Liver (tissue), 9 donors: ENCODE results near the gene ZNF484. TPM values are rescaled to one million over a fixed set of nuclear protein-coding genes. Genes with fewer than 3 reads are reported as not detected.
"Not testable (repeated sequence)": the region's sequence is repeated elsewhere in the genome, so short reads cannot be mapped to it uniquely, and the experiment has no call there.

ENCODE experiments used
- DNase-seq: peaks from one replicate; pipeline ENCODE4 v3.0.0-alpha.2; 2017; ENCODE audit warnings: low spot score
- H3K27ac ChIP-seq, 2 donors: one replicate each; pipeline ENCODE4 v1.7.0; 2013; ENCODE audit warnings: inconsistent platforms in 2 of 2, low read length in 2 of 2, control low read depth in 1 of 2, low read depth in 1 of 2, mild to moderate bottlenecking in 1 of 2
- H3K27me3 ChIP-seq, 4 donors: one replicate each; pipeline versions ENCODE4 v1.6.1 to v1.7.0; 2013; ENCODE audit warnings: low read length in 3 of 4, inconsistent platforms in 1 of 4, mild to moderate bottlenecking in 1 of 4, moderate library complexity in 1 of 4; ENCODE audit not compliant: control insufficient read depth in 4 of 4, insufficient read depth in 4 of 4
- H3K36me3 ChIP-seq, 4 donors: one replicate each; pipeline versions ENCODE4 v1.6.1 to v1.7.0; 2013; ENCODE audit warnings: low read length in 3 of 4, mild to moderate bottlenecking in 3 of 4, low read depth in 1 of 4, moderate library complexity in 1 of 4; ENCODE audit not compliant: control insufficient read depth in 4 of 4, insufficient read depth in 3 of 4
- H3K4me1 ChIP-seq, 4 donors: one replicate each; pipeline versions ENCODE4 v1.6.1 to v1.7.0; 2013; ENCODE audit warnings: low read length in 3 of 4, mild to moderate bottlenecking in 3 of 4, moderate library complexity in 1 of 4; ENCODE audit not compliant: control insufficient read depth in 4 of 4, insufficient read depth in 4 of 4
- H3K4me3 ChIP-seq, 3 donors: one replicate each; pipeline versions ENCODE4 v1.6.1 to v1.7.0; 2013; ENCODE audit warnings: low read length in 3 of 3, control low read depth in 1 of 3, low read depth in 1 of 3, mild to moderate bottlenecking in 1 of 3
- H3K9ac ChIP-seq, 2 donors: one replicate each; pipeline ENCODE4 v1.7.0; 2013; ENCODE audit warnings: low read length in 2 of 2, mild to moderate bottlenecking in 2 of 2, moderate library complexity in 2 of 2, control low read depth in 1 of 2, low read depth in 1 of 2
- H3K9me3 ChIP-seq, 4 donors: one replicate each; pipeline versions ENCODE4 v1.6.1 to v1.7.0; 2013; ENCODE audit warnings: low read length in 3 of 4; ENCODE audit not compliant: control insufficient read depth in 4 of 4
- FOXA1 ChIP-seq: IDR thresholded peaks from 2 replicates; pipeline ENCODE4 v1.6.1; 2016; ENCODE audit warnings: antibody characterized with exemption
- FOXA2 ChIP-seq: IDR thresholded peaks from 2 replicates; pipeline ENCODE4 v1.6.1; 2016; ENCODE audit warnings: antibody characterized with exemption
- GABPA ChIP-seq, 2 donors: IDR thresholded peaks in 1 of 2; conservative IDR thresholded peaks in 1 of 2; 2 replicates each; pipeline ENCODE4 v1.6.1; 2016; ENCODE audit warnings: antibody characterized with exemption in 2 of 2, mild to moderate bottlenecking in 1 of 2, moderate library complexity in 1 of 2
- HNF4A ChIP-seq, 2 donors: conservative IDR thresholded peaks; 2 replicates each; pipeline ENCODE4 v1.6.1; 2016; ENCODE audit warnings: antibody characterized with exemption in 2 of 2, mild to moderate bottlenecking in 2 of 2
- RAD21 ChIP-seq, 2 donors: IDR thresholded peaks; 2 replicates each; pipeline ENCODE4 v1.6.1; 2016; ENCODE audit warnings: antibody characterized with exemption in 2 of 2, mild to moderate bottlenecking in 2 of 2
- SP1 ChIP-seq: IDR thresholded peaks from 2 replicates; pipeline ENCODE4 v1.6.1; 2018; ENCODE audit warnings: antibody characterized with exemption, mild to moderate bottlenecking
- TAF1 ChIP-seq: conservative IDR thresholded peaks from 2 replicates; pipeline ENCODE4 v1.6.1; 2016; ENCODE audit warnings: antibody characterized with exemption, mild to moderate bottlenecking
- YY1 ChIP-seq: IDR thresholded peaks from 2 replicates; pipeline ENCODE4 v1.6.1; 2016; ENCODE audit warnings: antibody characterized with exemption, mild to moderate bottlenecking
- ZBTB33 ChIP-seq: IDR thresholded peaks from 2 replicates; pipeline ENCODE4 v1.6.1; 2016; ENCODE audit warnings: antibody characterized with exemption
- WGBS: extraction: QIAGEN DNeasy Blood & Tissue Kit; methylation state at CpG from one replicate; pipeline ENCODE4 v1.1.7; 2013; 5-methylcytosine and 5-hydroxymethylcytosine counted together
- polyA plus RNA-seq, 2 donors: library from polyadenylated mRNA; stranded (reverse) in 1 of 2; unstranded in 1 of 2; fragments of 200-250 nt in 1 of 2; fragments of >200 nt in 1 of 2; fragmentation: Nextera tagmentation in 1 of 2; extraction: Ambion mirVana in 1 of 2; gene quantifications; one replicate each; pipeline versions ENCODE4 v1.2.1 to v1.2.3, GENCODE V29; 2013 to 2015
- total RNA-seq, 2 donors: library from RNA; depleted of rRNA; stranded (reverse); fragments of >200 nt; gene quantifications; one replicate each; pipeline ENCODE4 v1.2.3, GENCODE V29; 2014
- TF ChIP-seq, protein P1 (sequence below): IDR thresholded peaks from 2 replicates; pipeline ENCODE4 v1.6.1; 2016; ENCODE audit warnings: antibody characterized with exemption, mild to moderate bottlenecking
- TF ChIP-seq, protein P2 (sequence below): fragments of 150-350 bp; IDR thresholded peaks from 2 replicates; pipeline ENCODE4 v1.5.1; 2017; ENCODE audit warnings: improper control_type of control experiment, low read depth, low read length; ENCODE audit not compliant: missing input control
- donor health status: healthy.
- donor health status: healthy.
- donor health status: healthy.
- donor health status: healthy.
- donor health status: healthy.

The ZNF484 gene
- total and polyA plus RNA-seq, 4 donors, result 0.83 to 7.2 (median 3.7) TPM

- not testable (repeated sequence) for H3K9me3 ChIP-seq, DNase-seq, H3K9ac ChIP-seq, H3K36me3 ChIP-seq, H3K4me3 ChIP-seq, H3K4me1 ChIP-seq, H3K27ac ChIP-seq, H3K27me3 ChIP-seq
- 95% methylated on average over 6 of the region's 6 CpGs for WGBS
Observed at GRCh38 chr9:92893916-92894610, 16.2 kb upstream of the ZNF484 start.

GRCh38 chr9:92892276-92892675 lies 14.4 kb upstream of the ZNF484 start:
- WGBS, result 70% methylated on average over 4 of the region's 4 CpGs
- not testable (repeated sequence) for H3K9me3 ChIP-seq, DNase-seq, H3K27me3 ChIP-seq, H3K9ac ChIP-seq, H3K27ac ChIP-seq, H3K4me3 ChIP-seq, H3K4me1 ChIP-seq, H3K36me3 ChIP-seq
- TF ChIP-seq HNF4A (conservative IDR thresholded peaks at IDR 0.05), result peak; percentile 26 to 46

GRCh38 chr9:92890761-92891160 lies 12.9 kb upstream of the ZNF484 start:
- no peak for DNase-seq
- Histone ChIP-seq H3K9ac (no peak overlapping the region), H3K27ac (no peak overlapping the region), H3K9me3 (no peaks in the 10 kb centered on the region), H3K27me3 (no peaks in the 10 kb centered on the region), H3K4me3 (no peak overlapping the region), H3K36me3 (no peaks in the 10 kb centered on the region), H3K4me1 (no peaks in the 10 kb centered on the region)
- TF ChIP-seq SP1, result no peak
- no peak for TF ChIP-seq ZBTB33
- TF ChIP-seq HNF4A (conservative IDR thresholded peaks at IDR 0.05), result no peak
- TF ChIP-seq FOXA1, result no peak
- no peak for TF ChIP-seq YY1
- TF ChIP-seq GABPA (IDR thresholded peaks at IDR 0.05 in 1 of 2, conservative IDR thresholded peaks at IDR 0.05 in 1 of 2), result no peak
- TF ChIP-seq TAF1, result no peak
- no peak for TF ChIP-seq RAD21 (IDR thresholded peaks at IDR 0.05)
- TF ChIP-seq, protein P1, sequence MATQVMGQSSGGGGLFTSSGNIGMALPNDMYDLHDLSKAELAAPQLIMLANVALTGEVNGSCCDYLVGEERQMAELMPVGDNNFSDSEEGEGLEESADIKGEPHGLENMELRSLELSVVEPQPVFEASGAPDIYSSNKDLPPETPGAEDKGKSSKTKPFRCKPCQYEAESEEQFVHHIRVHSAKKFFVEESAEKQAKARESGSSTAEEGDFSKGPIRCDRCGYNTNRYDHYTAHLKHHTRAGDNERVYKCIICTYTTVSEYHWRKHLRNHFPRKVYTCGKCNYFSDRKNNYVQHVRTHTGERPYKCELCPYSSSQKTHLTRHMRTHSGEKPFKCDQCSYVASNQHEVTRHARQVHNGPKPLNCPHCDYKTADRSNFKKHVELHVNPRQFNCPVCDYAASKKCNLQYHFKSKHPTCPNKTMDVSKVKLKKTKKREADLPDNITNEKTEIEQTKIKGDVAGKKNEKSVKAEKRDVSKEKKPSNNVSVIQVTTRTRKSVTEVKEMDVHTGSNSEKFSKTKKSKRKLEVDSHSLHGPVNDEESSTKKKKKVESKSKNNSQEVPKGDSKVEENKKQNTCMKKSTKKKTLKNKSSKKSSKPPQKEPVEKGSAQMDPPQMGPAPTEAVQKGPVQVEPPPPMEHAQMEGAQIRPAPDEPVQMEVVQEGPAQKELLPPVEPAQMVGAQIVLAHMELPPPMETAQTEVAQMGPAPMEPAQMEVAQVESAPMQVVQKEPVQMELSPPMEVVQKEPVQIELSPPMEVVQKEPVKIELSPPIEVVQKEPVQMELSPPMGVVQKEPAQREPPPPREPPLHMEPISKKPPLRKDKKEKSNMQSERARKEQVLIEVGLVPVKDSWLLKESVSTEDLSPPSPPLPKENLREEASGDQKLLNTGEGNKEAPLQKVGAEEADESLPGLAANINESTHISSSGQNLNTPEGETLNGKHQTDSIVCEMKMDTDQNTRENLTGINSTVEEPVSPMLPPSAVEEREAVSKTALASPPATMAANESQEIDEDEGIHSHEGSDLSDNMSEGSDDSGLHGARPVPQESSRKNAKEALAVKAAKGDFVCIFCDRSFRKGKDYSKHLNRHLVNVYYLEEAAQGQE, result no peak
- TF ChIP-seq, protein P2, sequence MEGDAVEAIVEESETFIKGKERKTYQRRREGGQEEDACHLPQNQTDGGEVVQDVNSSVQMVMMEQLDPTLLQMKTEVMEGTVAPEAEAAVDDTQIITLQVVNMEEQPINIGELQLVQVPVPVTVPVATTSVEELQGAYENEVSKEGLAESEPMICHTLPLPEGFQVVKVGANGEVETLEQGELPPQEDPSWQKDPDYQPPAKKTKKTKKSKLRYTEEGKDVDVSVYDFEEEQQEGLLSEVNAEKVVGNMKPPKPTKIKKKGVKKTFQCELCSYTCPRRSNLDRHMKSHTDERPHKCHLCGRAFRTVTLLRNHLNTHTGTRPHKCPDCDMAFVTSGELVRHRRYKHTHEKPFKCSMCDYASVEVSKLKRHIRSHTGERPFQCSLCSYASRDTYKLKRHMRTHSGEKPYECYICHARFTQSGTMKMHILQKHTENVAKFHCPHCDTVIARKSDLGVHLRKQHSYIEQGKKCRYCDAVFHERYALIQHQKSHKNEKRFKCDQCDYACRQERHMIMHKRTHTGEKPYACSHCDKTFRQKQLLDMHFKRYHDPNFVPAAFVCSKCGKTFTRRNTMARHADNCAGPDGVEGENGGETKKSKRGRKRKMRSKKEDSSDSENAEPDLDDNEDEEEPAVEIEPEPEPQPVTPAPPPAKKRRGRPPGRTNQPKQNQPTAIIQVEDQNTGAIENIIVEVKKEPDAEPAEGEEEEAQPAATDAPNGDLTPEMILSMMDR, result no peak
- TF ChIP-seq FOXA2, result no peak
- 84% methylated on average over 2 of the region's 2 CpGs for WGBS
